ENCODE data around the gene RAMACL. TPM values are rescaled to one million over a fixed set of nuclear protein-coding genes. Genes with fewer than 3 reads are reported as not detected.

RAMACL gene
- total and polyA plus RNA-seq, 4 donors, result 0.22 to 0.59 (median 0.31) TPM

DNA sequence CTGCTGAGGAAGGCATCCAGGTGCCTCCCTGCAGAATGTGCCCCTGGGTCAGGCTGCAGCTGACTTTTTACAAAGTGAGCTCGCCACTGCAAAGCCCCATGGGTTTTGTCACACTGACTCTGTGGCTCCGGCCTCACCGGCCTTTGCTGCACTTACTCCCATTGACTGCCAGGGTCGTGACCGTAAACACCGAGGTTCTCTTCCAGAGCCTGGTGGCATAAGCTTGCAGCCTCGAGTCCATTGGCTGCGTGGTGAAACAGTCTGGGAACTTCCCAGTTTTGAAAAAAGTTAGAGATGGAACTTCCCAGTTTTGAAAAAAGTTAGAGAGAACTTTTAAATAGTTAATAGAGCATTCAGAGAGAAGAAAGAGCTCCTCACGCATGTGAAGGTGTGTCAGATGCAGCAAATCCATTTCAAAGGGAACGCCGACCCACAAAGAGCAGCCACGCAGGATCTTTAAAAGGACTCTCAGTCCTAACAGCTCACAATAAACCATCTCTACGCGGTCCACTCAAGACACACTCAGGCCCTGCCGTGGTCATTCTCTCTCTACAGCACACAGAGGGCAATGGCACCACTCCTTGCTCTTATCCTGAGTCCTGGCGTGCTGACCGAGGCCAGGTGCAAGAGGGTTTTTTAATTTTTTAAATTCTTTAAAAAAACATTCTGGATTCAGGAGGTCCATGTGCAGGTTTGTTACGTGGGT is 12.8 kb downstream of the RAMACL start:
- WGBS, result 91% methylated on average over 18 of the region's 18 CpGs
- DNase-seq (ENCODE audit: low spot score), result no peak
- Histone ChIP-seq H3K27me3 (ENCODE audit: control insufficient read depth in 4 of 4, insufficient read depth in 4 of 4, low read length in 3 of 4) (no peaks in the 10 kb centered on the region), H3K4me3 (ENCODE audit: low read depth in 1 of 3, low read length in 3 of 3) (no peak overlapping the region), H3K4me1 (ENCODE audit: control insufficient read depth in 4 of 4, insufficient read depth in 4 of 4, low read length in 3 of 4) (peaks cover 0 to 2% (median 0%) of the 10 kb centered on the region in 4 donors), H3K36me3 (ENCODE audit: control insufficient read depth in 4 of 4, insufficient read depth in 3 of 4, low read depth in 1 of 4, low read length in 3 of 4) (no peaks in the 10 kb centered on the region), H3K9me3 (ENCODE audit: control insufficient read depth in 4 of 4, low read length in 3 of 4) (no peaks in the 10 kb centered on the region), H3K27ac (ENCODE audit: low read depth in 1 of 2, low read length in 2 of 2) (no peak overlapping the region), H3K9ac (ENCODE audit: low read depth in 1 of 2, low read length in 2 of 2) (no peak overlapping the region)
- no peak for TF ChIP-seq TAF1 (conservative IDR thresholded peaks at IDR 0.05)
- no peak for TF ChIP-seq RAD21 (IDR thresholded peaks at IDR 0.05)
- no peak for TF ChIP-seq JUND (IDR thresholded peaks at IDR 0.05)
- TF ChIP-seq FOXA1 (IDR thresholded peaks at IDR 0.05), result no peak

DNA sequence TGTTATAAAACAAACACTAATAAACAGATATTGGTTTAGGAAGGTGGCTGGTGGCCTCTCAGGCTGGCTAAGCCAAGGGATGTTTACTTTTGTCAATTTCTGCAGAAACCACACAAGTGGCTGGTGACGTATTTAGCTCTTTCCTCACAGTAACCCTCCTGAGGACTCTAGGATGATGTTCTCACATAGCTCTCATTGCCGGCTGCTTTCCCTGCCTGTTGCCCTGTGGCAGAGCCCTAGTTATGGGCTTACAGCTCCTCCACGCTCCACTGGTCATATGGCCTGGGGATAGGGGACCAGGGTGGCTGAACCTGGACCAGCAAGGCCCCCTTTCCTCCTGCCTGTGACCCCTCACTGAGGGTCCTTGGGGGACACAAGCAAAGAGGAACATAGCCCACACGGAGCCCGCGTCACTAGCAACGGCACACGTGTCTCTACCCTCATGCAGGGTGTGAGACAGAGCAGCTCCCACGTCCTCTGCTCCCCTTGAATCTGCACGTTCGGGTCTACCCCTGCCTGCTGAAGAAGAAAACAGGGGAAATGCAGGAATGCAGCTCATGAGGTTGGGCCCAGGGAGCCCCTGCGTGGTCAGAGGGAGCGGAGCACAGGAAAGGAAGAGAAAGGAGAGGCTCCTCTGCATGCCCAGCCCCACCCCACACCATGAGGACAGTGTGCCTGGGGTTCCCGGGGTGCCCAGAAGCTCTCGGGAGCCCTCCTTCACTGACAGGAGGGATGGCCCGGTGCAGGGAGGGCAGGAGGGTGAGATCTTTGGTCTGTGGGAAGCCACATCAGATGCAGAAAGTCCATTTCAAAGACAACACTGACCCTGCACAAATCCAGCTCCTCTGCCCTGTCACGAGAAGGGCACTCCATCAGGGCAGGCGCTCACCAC is 13.9 kb downstream of the RAMACL start:
- no peaks in the 10 kb centered on the region for H3K36me3 ChIP-seq (ENCODE audit: control insufficient read depth in 4 of 4, insufficient read depth in 3 of 4, low read depth in 1 of 4, low read length in 3 of 4)
- H3K27me3 ChIP-seq (ENCODE audit: control insufficient read depth in 4 of 4, insufficient read depth in 4 of 4, low read length in 3 of 4), result no peaks in the 10 kb centered on the region
- no peak overlapping the region for H3K4me3 ChIP-seq (ENCODE audit: low read depth in 1 of 3, low read length in 3 of 3)
- H3K9me3 ChIP-seq (ENCODE audit: control insufficient read depth in 4 of 4, low read length in 3 of 4), result no peaks in the 10 kb centered on the region
- 84% methylated on average over 18 of the region's 18 CpGs for WGBS
- no peak overlapping the region for H3K27ac ChIP-seq (ENCODE audit: low read depth in 1 of 2, low read length in 2 of 2)
- H3K9ac ChIP-seq (ENCODE audit: low read depth in 1 of 2, low read length in 2 of 2), result no peak overlapping the region
- TF ChIP-seq FOXA2 (IDR thresholded peaks at IDR 0.05) (peak; percentile 18), FOXA1 (IDR thresholded peaks at IDR 0.05) (no peak)
- peaks cover 0 to 2% (median 0%) of the 10 kb centered on the region in 4 donors for H3K4me1 ChIP-seq (ENCODE audit: control insufficient read depth in 4 of 4, insufficient read depth in 4 of 4, low read length in 3 of 4)
- no peak for DNase-seq (ENCODE audit: low spot score)

GRCh38 chr6:166570929-166571713 is 15.4 kb downstream of the RAMACL start:
- H3K27ac ChIP-seq (ENCODE audit: low read depth in 1 of 2, low read length in 2 of 2), result no peak overlapping the region
- no peak for DNase-seq (ENCODE audit: low spot score)
- H3K9me3 ChIP-seq (ENCODE audit: control insufficient read depth in 4 of 4, low read length in 3 of 4), result no peaks in the 10 kb centered on the region
- TF ChIP-seq, protein P1, sequence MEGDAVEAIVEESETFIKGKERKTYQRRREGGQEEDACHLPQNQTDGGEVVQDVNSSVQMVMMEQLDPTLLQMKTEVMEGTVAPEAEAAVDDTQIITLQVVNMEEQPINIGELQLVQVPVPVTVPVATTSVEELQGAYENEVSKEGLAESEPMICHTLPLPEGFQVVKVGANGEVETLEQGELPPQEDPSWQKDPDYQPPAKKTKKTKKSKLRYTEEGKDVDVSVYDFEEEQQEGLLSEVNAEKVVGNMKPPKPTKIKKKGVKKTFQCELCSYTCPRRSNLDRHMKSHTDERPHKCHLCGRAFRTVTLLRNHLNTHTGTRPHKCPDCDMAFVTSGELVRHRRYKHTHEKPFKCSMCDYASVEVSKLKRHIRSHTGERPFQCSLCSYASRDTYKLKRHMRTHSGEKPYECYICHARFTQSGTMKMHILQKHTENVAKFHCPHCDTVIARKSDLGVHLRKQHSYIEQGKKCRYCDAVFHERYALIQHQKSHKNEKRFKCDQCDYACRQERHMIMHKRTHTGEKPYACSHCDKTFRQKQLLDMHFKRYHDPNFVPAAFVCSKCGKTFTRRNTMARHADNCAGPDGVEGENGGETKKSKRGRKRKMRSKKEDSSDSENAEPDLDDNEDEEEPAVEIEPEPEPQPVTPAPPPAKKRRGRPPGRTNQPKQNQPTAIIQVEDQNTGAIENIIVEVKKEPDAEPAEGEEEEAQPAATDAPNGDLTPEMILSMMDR (IDR thresholded peaks at IDR 0.05; ENCODE audit: low read depth, low read length, missing input control), result no peak
- no peak for TF ChIP-seq JUND (IDR thresholded peaks at IDR 0.05)
- TF ChIP-seq, protein P2, sequence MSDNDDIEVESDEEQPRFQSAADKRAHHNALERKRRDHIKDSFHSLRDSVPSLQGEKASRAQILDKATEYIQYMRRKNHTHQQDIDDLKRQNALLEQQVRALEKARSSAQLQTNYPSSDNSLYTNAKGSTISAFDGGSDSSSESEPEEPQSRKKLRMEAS (IDR thresholded peaks at IDR 0.05), result no peak
- TF ChIP-seq EGR1 (IDR thresholded peaks at IDR 0.05; ENCODE audit: low read depth in 2 of 2), result no peak
- no peak for TF ChIP-seq FOXA1 (IDR thresholded peaks at IDR 0.05)
- TF ChIP-seq GABPA (IDR thresholded peaks at IDR 0.05 in 1 of 2, conservative IDR thresholded peaks at IDR 0.05 in 1 of 2), result no peak
- peaks cover 0 to 2% (median 0%) of the 10 kb centered on the region in 4 donors for H3K4me1 ChIP-seq (ENCODE audit: control insufficient read depth in 4 of 4, insufficient read depth in 4 of 4, low read length in 3 of 4)
- H3K36me3 ChIP-seq (ENCODE audit: control insufficient read depth in 4 of 4, insufficient read depth in 3 of 4, low read depth in 1 of 4, low read length in 3 of 4), result no peaks in the 10 kb centered on the region
- H3K4me3 ChIP-seq (ENCODE audit: low read depth in 1 of 3, low read length in 3 of 3), result no peak overlapping the region
- no peak overlapping the region for H3K9ac ChIP-seq (ENCODE audit: low read depth in 1 of 2, low read length in 2 of 2)
- H3K27me3 ChIP-seq (ENCODE audit: control insufficient read depth in 4 of 4, insufficient read depth in 4 of 4, low read length in 3 of 4), result no peaks in the 10 kb centered on the region
- 94% methylated on average over 22 of the region's 22 CpGs for WGBS
